Neuronal stem cell (in vitro differentiated cells): Measurements from ENCODE around the gene TBC1D17.
A peak's percentile ranks its signal among the peaks of the same experiment; 100 is the strongest.

Source experiments
- DNase-seq: peaks from one replicate; pipeline ENCODE4 v3.0.0-alpha.2; 2013; ENCODE audit warnings: low spot score
- H2AFZ ChIP-seq: one replicate; pipeline ENCODE4 v1.6.1; 2013; ENCODE audit warnings: mild to moderate bottlenecking, low read length, inconsistent platforms
- H2AK5ac ChIP-seq: 2 replicates; pipeline ENCODE4 v1.6.1; 2013; ENCODE audit warnings: low read depth, mild to moderate bottlenecking, inconsistent platforms, low read length, moderate library complexity, mixed read lengths
- H2BK120ac ChIP-seq: 2 replicates; pipeline ENCODE4 v1.6.1; 2013; ENCODE audit warnings: low read depth, mild to moderate bottlenecking, inconsistent platforms, low read length, moderate library complexity, mixed read lengths
- H2BK12ac ChIP-seq: one replicate; pipeline ENCODE4 v1.6.1; 2013; ENCODE audit warnings: low read length, inconsistent platforms
- H2BK15ac ChIP-seq: 2 replicates; pipeline ENCODE4 v1.6.1; 2013; ENCODE audit warnings: mild to moderate bottlenecking, low read length, inconsistent platforms, mixed read lengths
- H2BK5ac ChIP-seq: one replicate; pipeline ENCODE4 v1.6.1; 2013; ENCODE audit warnings: inconsistent platforms, mild to moderate bottlenecking, low read length, moderate library complexity
- H3K14ac ChIP-seq: one replicate; pipeline ENCODE4 v1.6.1; 2013; ENCODE audit warnings: low read length, inconsistent platforms
- H3K18ac ChIP-seq: 2 replicates; pipeline ENCODE4 v1.6.1; 2013; ENCODE audit warnings: low read length, inconsistent platforms
- H3K23ac ChIP-seq: 2 replicates; pipeline ENCODE4 v1.6.1; 2013; ENCODE audit warnings: low read depth, mild to moderate bottlenecking, mixed read lengths, low read length, inconsistent platforms; ENCODE audit not compliant: poor library complexity
- H3K27ac ChIP-seq: replicated peaks from 3 replicates; pipeline ENCODE4 v1.5.1; 2013; ENCODE audit warnings: low read length, inconsistent platforms
- H3K27me3 ChIP-seq, 3 experiments: 2 replicates each; pipeline ENCODE4 v1.6.1; 2013; ENCODE audit warnings: low read length in 3 of 3, mild to moderate bottlenecking in 2 of 3, inconsistent platforms in 1 of 3, low read depth in 1 of 3, mixed read lengths in 1 of 3, moderate library complexity in 1 of 3; ENCODE audit not compliant: control insufficient read depth in 3 of 3, insufficient read depth in 3 of 3
- H3K36me3 ChIP-seq, 2 donors: replicated peaks in 1 of 2; 2 replicates each; pipeline ENCODE4 v1.6.1; 2013; ENCODE audit warnings: low read length in 2 of 2; ENCODE audit not compliant: control insufficient read depth in 2 of 2, insufficient read depth in 2 of 2
- H3K4ac ChIP-seq: 2 replicates; pipeline ENCODE4 v1.6.1; 2013; ENCODE audit warnings: inconsistent platforms, mild to moderate bottlenecking, low read length, moderate library complexity
- H3K4me1 ChIP-seq, 2 donors: 1 replicate in 1 of 2; 2 replicates in 1 of 2; pipeline ENCODE4 v1.6.1; 2013; ENCODE audit warnings: low read length in 2 of 2, low read depth in 1 of 2; ENCODE audit not compliant: control insufficient read depth in 2 of 2, insufficient read depth in 1 of 2
- H3K4me2 ChIP-seq: one replicate; pipeline ENCODE4 v1.6.1; 2013; ENCODE audit warnings: mild to moderate bottlenecking, low read length, inconsistent platforms; ENCODE audit not compliant: insufficient read depth, poor library complexity, severe bottlenecking
- H3K4me3 ChIP-seq, 2 donors: 2 replicates each; pipeline ENCODE4 v1.5.1; 2013; ENCODE audit warnings: low read length in 2 of 2, mild to moderate bottlenecking in 2 of 2, inconsistent platforms in 1 of 2, moderate library complexity in 1 of 2
- H3K79me1 ChIP-seq: one replicate; pipeline ENCODE4 v1.6.1; 2013; ENCODE audit warnings: low read depth, mild to moderate bottlenecking, inconsistent platforms, low read length, moderate library complexity
- H3K9ac ChIP-seq: one replicate; pipeline ENCODE4 v1.6.1; 2013; ENCODE audit warnings: mild to moderate bottlenecking, low read depth, low read length, inconsistent platforms; ENCODE audit not compliant: poor library complexity
- H3K9me3 ChIP-seq, 2 donors: replicated peaks in 1 of 2; 2 replicates each; pipeline versions ENCODE3 to v1.6.1; 2013; ENCODE audit warnings: low read length in 2 of 2, mild to moderate bottlenecking in 2 of 2, inconsistent platforms in 1 of 2, low read depth in 1 of 2, mixed read lengths in 1 of 2, moderate library complexity in 1 of 2; ENCODE audit not compliant: control insufficient read depth in 2 of 2, insufficient read depth in 1 of 2
- H4K8ac ChIP-seq: one replicate; pipeline ENCODE4 v1.6.1; 2013; ENCODE audit warnings: low read depth, mild to moderate bottlenecking, inconsistent platforms, low read length, moderate library complexity
- H4K91ac ChIP-seq: one replicate; pipeline ENCODE4 v1.6.1; 2013; ENCODE audit warnings: low read length, low read depth, mild to moderate bottlenecking, inconsistent platforms; ENCODE audit not compliant: poor library complexity
- WGBS, 2 donors: extraction: QIAGEN DNeasy Blood & Tissue Kit; methylation state at CpG; one replicate each; pipeline ENCODE4 v1.1.7; 2013; ENCODE audit warnings: missing lambda C conversion rate in 2 of 2, mixed read lengths in 1 of 2; ENCODE audit not compliant: insufficient read length in 2 of 2, insufficient replicate concordance in 1 of 2; ENCODE audit errors: extremely low coverage in 2 of 2; 5-methylcytosine and 5-hydroxymethylcytosine counted together

TBC1D17 gene

GRCh38 chr19:49877879-49878743 lies 609 bp downstream of the TBC1D17 start:
- peaks cover 10 to 12% of the 10 kb centered on the region in 2 donors for H3K4me1 ChIP-seq
- peak overlapping the region; percentile 97 for H3K4me2 ChIP-seq
- H3K14ac ChIP-seq, result peak overlapping the region; percentile 66
- H3K79me1 ChIP-seq, result peaks cover 20% of the 10 kb centered on the region
- H2BK5ac ChIP-seq, result peak overlapping the region; percentile 42
- H3K4me3 ChIP-seq, result peak overlapping the region; percentile 86 to 93
- H3K36me3 ChIP-seq, result peaks cover 41 to 42% of the 10 kb centered on the region in 2 donors
- WGBS, 2 donors, result no CpG with 5 or more reads among the region's 41 CpGs
- H4K8ac ChIP-seq, result no peak overlapping the region
- H4K91ac ChIP-seq, result no peak overlapping the region
- H2AFZ ChIP-seq, result peak overlapping the region; percentile 93
- peak overlapping the region; percentile 95 for H3K27ac ChIP-seq
- peak overlapping the region; percentile 97 for H3K9ac ChIP-seq
- H2AK5ac ChIP-seq, result peak overlapping the region; percentile 47
- H2BK120ac ChIP-seq, result peak overlapping the region; percentile 12
- H3K18ac ChIP-seq, result peak overlapping the region; percentile 99
- peak overlapping the region; percentile 82 for H3K23ac ChIP-seq
- H3K4ac ChIP-seq, result no peak overlapping the region
- H2BK12ac ChIP-seq, result no peak overlapping the region
- DNase-seq, result peak; percentile 95
- H2BK15ac ChIP-seq, result peak overlapping the region; percentile 81
- H3K27me3 ChIP-seq, result no peaks in the 10 kb centered on the region
- peaks cover 6 to 10% of the 10 kb centered on the region in 2 donors for H3K9me3 ChIP-seq

DNA sequence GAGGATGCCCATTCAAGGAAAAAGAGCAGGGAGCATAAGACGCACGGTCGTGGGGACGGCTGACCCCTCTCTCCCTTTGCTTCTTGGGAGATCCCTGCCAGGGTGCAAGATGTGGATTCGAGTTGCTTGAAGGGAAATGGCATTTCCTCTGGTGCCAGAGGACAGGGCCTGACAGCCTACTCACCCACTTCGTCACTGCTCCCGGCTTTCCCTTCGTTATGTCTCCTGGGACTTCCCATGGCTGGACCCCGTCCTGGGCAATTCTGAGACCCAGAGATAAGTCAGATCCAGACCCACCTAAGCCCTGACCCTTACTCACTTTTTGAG lies 1.2 kb downstream of the TBC1D17 start:
- Histone ChIP-seq H2AFZ (no peak overlapping the region), H3K4ac (no peak overlapping the region), H2AK5ac (peak overlapping the region; percentile 47), H3K18ac (no peak overlapping the region), H3K23ac (no peak overlapping the region), H4K8ac (no peak overlapping the region), H3K27ac (no peak overlapping the region), H2BK5ac (peak overlapping the region; percentile 42), H3K9ac (peak overlapping the region; percentile 70), H4K91ac (no peak overlapping the region), H3K36me3 (peaks cover 47 to 48% of the 10 kb centered on the region in 2 donors), H3K79me1 (peaks cover 20% of the 10 kb centered on the region), H3K4me1 (peaks cover 10 to 12% of the 10 kb centered on the region in 2 donors), H3K4me3 (peak overlapping the region; percentile 86 to 93), H2BK120ac (peak overlapping the region; percentile 12), H3K14ac (peak overlapping the region; percentile 66), H3K4me2 (peak overlapping the region; percentile 97), H3K27me3 (no peaks in the 10 kb centered on the region), H3K9me3 (peaks cover 7 to 14% of the 10 kb centered on the region in 2 donors), H2BK15ac (no peak overlapping the region), H2BK12ac (no peak overlapping the region)
- DNase-seq, result no peak
- no CpG with 5 or more reads among the region's 9 CpGs for WGBS, 2 donors

DNA sequence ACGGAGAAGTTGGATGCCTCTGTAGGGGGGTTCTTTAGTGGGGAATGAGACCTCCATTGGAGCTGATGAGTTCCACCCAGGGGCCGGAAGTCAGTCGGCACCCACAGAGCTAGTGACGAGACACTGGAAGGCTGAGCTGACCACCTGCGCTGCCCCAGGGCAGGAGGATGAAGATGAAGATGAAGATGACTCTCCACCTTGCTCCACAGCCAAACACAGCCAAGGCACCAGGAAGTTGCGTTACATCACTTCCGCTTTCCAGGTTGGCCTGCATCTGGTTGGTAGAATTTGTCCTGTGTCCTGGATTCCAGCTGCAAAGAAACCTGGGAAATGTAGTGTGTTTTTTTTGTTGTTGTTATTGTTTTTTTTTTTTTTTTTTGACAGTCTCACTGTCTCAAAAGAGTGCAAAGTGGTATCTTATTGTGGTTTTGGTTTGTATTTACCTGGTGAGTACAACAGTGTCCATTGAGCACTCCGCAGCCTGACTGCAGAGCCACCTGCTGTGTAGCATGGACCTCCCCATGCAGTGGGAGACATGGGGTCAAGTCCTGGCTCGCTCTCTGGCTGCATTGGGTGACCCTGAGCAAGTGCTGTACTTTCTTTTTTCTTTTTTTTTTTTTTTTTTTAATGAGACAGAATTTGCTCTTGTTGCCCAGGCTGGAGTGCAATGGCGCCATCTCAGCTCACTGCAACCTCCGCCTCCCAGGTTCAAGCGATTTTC lies 1.9 kb downstream of the TBC1D17 start:
- Histone ChIP-seq H2BK5ac (no peak overlapping the region), H3K36me3 (peaks cover 53 to 55% of the 10 kb centered on the region in 2 donors), H3K79me1 (peaks cover 20% of the 10 kb centered on the region), H3K4ac (no peak overlapping the region), H2BK12ac (no peak overlapping the region), H4K91ac (no peak overlapping the region), H3K9ac (peak overlapping the region; percentile 50), H3K14ac (no peak overlapping the region), H2BK120ac (no peak overlapping the region), H2AK5ac (peak overlapping the region; percentile 47), H3K4me2 (no peak overlapping the region), H2AFZ (no peak overlapping the region), H3K9me3 (peaks cover 7 to 14% of the 10 kb centered on the region in 2 donors), H3K4me3 (no peak overlapping the region), H2BK15ac (no peak overlapping the region), H3K23ac (no peak overlapping the region), H3K4me1 (peaks cover 10 to 12% of the 10 kb centered on the region in 2 donors), H3K27ac (no peak overlapping the region), H3K18ac (no peak overlapping the region), H3K27me3 (no peaks in the 10 kb centered on the region), H4K8ac (no peak overlapping the region)
- no peak for DNase-seq
- no CpG with 5 or more reads among the region's 12 CpGs for WGBS, 2 donors
